HG02884 (cell line): ENCODE results near the gene SPEM1.
A peak's percentile ranks its signal among the peaks of the same experiment; 100 is the strongest.

Source experiments
- ATAC-seq: cut with Tn5 transposase; IDR thresholded peaks from one replicate; pipeline ENCODE4 v1.9.1; 2021; ENCODE audit warnings: mild to moderate bottlenecking, moderate library complexity; ENCODE audit not compliant: unreplicated experiment

SPEM1 gene

DNA sequence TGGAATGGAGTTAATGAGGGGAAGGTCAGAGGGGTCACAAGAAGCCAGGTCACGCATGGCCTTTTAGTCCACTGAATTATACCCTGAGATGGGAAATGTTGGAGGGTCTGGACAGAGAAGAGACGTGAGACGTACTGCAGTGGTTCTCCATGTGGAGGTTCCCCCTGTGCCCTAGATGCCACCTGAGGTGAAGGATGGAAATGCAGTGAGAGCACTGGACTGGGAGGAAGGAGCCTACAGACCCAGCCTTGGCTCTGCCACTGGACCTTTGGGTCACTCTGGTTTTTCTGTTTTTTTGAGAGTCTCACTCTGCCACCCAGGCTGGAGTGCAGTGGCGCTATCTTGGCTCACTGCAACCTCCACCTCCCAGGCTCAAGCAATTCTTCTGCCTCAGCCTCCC, 24.0 kb upstream of the SPEM1 start:
- ATAC-seq = no peak

DNA sequence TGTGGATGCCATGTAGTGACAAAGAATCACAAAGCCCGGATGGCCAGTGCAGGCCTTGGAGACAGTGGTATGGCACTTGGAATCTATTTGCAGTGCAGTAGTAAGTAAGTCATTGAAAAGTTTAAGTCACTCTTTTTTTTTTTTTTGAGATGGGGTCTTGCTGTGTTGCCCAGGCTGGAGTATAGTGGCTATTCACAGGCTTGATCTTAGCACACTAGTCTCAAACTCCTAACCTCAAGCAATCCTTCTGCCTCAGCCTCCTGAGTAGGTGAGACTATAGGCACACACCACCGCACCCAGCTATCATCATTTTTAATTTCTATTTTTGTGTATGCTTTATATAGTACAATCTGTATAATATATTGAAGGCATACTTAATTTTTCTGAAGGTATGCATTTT, 21.5 kb upstream of the SPEM1 start:
- ATAC-seq = no peak

DNA sequence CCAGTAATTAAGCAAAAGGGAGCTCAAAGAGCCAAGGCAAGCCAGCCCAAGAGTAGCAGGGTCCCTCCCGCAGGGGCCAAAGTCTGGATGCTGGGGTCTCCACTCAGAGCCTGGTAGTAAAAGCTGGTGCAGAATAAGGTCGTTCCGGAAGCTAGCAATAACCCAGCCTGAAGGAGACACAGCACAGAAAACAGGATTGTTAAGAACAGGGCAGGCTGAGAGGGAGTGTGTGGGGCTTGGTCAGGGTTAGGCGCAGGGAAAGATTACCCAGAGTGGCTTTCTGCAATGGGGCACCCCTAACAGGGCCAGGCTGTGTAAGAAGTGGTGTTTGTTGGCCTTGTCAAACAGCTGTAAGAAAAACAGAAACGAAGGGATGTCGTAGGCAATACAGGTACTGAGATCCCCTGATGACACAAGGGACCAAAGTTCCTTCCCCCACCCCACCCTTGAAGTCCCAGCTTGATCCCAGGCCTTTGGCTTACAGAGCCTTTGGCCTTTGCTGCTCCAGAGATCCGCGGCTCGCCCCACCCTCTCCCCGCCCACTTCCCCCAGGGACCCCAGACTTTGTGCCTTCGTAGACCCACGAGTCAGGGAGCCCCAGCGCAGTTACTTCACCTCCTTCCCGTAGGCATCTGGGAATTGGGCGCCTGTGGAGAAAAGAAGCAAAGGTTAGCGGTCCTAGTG, 16.9 kb upstream of the SPEM1 start:
- ATAC-seq = no peak

DNA sequence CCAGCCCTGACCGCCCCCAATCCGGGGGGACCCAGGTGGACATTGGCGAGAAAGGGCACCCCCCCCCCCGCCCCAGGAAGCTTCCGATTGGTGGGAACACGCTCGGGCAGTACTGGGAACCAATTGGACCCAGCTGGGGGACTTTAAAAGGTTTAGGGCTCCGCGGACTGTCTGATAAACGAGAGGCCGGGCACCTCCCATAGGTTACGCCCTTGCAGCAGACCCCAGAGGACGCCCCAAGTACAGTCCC, 16.5 kb upstream of the SPEM1 start:
- ATAC-seq = no peak

DNA sequence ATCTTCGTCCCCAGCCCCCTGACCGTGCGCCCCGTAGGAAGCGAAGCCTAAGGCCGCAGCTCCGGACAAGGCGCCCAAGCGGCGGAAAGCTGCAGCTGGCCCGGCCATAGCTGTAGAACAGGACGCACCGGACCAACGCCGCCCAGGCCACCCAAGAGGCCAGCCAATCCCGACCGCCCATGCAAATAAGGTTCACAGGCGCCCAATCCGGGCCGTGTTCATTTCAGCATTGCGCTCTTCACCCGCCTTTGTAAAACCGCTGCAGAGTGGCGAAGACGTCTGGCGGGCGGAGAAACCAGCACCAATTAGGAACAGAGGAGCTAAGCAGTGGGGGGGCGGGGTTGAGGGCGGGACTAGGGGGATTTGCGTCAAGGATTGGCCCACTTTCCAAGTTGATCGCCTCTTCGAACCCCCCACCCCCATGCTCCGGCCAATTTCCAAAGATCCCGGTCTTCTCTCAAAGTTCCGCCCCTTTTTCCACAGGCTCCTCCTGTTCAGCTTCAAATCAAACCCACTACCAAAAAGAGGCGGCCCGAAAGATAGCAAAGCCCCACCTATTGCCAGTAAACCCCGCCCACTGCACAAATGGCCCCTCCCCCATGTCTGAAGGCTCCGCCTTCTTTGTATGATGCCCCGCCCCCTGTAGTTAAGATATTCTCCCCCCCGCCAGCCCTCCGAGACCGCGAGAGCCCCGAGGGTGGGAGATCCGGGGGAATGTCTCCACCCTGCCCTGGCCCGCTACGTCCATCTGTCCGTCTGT, 16.0 kb upstream of the SPEM1 start, which contains the start of gene TMEM256:
Gene TMEM256 (minus strand): TSS at position 121 of the 760 bp plus-strand sequence. CDS start 13 bp downstream, at position 108.
- peak; percentile 91 for ATAC-seq

DNA sequence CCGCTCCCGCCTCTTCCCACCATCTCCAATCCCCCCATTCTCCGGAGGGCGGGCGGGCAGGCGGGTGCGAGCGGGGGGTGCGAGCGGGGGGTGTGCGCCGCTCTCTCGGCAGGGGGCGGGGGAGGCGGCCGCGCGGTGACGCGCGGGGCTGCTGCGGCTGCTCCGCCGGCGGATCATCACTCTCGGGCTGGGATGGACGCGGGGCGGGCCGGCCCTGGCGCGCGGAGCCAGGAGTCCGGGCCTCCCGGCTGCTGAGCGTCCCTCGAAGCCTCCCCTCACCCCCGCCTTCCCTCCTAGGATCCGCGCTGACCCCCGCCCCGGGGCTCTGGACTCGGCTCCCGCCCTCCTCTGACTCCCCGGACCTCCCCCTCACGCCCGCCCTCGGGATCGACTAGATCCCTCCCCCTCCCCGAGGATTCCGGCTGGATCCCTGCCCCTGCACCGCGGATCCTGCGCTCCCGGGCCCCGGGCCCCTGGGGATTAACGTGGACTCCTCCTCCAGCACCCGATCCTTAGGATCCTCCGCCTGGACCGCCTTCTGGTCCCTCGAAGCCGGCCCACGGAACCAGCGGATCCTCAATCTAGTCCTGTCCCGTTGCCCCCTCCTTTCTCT, 15.3 kb upstream of the SPEM1 start:
- ATAC-seq = no peak

DNA sequence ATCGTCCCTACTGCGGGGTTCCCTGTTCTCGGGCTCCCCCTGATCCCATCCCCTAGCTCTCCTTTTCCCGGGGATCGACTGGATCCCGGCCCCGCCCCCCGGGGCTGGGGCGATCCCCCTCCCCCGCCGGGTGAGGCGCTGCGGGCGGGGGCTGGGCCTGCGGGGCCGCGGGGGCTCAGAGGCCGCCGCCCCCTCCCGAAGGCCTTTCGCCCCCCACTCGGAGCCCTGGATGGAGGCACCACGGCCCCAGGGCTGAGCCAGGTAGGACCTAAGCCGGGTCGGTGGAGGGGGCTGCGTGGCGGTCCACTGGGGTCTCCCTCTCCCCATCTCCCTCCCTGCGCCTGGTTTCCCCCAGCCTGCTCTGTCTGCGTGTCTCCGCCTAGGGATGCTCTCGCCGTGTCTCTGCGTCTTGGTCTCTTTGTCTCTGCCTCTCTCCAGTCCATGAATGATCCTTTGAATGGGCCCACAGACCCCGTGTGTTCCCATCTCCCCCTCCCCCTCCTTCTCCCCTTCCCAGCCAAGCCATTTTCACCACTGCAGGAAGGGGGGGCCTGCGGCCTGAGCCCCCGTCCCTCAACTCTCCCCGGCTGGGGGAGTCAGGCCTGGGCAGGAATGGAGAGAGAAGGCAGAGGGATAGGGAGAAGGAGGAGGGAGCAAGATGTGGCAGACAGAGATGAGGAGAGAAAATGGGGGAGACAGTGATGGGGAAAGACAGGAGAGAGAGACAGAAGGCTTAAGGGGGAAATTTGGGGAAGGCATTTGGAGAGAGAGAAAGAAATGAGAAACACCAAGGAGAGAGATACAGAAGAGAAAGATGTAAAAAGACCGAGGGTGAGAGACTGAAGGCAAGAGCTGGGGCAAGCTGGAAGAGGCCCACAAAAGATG, 14.5 kb upstream of the SPEM1 start:
- no peak for ATAC-seq

DNA sequence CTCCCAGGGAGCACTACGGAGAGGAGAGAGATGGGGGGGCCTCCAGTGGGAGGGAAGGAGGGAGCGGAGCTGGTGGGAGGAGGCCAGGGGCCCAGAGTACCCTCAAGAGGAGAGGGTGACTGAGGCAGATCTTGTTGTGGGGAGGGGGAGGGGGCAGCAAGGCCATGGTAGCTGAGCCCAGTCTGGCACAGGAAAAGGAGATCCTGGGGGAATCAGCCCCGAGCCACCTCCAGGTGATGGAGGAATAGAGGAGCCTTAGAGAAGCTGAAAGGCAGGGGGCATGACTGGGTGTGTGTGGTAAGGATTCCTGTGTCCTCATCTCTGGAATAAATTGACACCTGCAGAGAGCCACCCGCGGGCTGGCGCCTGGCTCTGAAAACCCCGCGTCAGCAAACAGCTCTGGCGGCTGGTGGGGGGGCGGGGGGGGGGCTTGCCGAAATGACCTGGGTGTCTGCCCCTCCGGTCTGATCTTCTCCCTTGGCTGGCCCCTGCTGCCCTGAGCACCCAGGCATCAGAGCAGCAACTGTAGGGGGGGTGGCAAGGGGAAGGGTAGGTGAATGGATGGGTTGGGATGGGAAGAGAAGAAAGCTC, 13.8 kb upstream of the SPEM1 start:
- ATAC-seq = no peak

DNA sequence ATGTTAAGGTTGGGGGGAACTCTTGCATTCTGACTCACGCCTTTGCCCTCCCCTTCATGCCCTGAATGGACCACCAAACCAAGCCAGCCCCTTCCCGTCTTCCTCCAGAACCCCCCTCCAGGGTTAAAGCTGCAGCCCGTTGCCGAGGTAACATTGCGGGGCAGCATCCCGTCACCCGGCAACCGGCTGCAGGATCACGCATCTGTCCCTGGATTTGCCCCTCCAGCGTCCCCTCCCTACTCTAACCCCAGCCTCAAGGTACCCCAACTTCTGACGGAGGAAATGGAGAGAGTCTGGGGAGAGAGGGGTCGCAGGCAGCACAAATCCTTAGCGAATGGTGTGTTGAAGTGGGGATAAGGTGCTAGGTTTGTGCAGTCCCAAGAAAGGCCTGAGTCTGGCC, 13.0 kb upstream of the SPEM1 start:
- no peak for ATAC-seq

DNA sequence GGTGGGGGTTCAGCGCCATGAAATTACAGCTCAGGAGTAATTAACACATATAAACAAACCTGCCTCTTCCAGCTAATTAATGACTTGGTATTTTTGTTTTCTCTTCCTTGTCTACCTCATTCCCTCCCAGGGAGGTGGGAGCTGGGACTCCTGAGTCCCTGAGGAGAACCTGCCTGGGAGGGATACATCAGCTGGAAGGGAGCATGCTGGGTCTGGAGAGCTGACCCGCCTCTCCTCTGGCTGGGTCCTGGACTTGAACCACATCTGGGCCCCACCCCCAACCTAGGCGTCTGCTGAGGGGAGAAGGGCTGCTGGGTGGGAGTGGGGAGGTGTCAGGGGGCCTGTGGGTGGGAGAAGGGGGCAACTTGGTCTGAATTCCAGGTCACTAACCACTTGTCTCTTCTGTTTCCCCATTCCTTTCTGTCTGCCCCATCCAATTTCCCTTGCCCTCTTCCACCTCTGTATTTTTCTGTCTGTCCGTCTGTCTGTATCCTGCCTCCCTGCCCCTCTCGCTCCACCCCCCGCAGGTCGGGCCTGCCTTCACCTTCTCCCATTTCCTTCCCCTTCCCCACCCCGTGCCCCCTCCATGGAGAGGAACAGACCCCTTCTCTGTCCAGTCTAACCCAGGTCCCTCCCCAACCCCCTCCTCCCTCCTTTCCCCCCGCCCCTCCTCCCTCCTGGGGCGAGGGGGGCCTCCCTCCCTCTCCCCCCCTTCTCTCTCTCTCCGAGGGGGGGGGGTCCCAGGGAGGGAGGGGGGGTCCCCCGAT, 12.5 kb upstream of the SPEM1 start, which contains the start of gene NLGN2:
Gene NLGN2 (plus strand): TSS at position 361 of the 767 bp plus-strand sequence. CDS start 411 bp downstream, outside the sequence.
- no peak for ATAC-seq

DNA sequence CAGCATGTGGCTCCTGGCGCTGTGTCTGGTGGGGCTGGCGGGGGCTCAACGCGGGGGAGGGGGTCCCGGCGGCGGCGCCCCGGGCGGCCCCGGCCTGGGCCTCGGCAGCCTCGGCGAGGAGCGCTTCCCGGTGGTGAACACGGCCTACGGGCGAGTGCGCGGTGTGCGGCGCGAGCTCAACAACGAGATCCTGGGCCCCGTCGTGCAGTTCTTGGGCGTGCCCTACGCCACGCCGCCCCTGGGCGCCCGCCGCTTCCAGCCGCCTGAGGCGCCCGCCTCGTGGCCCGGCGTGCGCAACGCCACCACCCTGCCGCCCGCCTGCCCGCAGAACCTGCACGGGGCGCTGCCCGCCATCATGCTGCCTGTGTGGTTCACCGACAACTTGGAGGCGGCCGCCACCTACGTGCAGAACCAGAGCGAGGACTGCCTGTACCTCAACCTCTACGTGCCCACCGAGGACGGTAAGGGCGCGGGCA, 11.8 kb upstream of the SPEM1 start:
- no peak for ATAC-seq

DNA sequence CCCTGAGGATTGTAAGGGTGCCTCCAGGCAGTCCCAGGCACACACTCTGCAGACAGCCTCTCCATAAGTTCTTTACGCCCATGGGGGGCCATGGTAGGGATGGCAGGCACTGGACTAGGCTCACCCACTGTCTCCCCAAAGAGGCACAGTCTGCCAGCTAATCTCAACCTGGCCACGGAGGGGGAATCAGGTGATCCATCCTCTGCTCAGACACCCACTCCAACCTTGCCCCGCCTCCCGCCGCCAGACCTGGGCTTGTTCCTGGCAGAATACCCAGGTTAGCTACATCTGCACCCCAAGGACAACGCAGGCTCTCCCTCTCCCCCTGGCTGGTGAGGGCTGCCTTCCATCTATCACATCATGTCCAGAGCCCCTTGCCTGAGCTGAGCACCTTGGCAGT, 11.3 kb upstream of the SPEM1 start:
- ATAC-seq = no peak

DNA sequence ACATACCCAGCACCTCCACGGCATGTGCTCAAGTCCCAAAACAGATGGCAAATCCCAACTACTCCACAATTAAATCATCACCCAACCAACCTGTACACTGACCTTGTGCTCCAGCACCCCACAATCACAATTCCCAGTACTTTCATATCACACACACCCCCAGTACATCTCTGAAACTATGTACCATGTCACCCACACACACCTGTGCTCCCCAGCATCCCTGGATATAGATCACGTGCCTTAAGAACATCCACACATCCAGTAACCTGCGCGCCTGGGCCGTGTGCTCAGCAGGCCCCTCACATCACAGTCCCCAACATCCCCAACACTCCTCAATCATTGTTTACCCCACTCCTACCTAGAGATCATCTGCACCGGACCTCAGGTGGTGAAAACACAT, 10.4 kb upstream of the SPEM1 start:
- ATAC-seq = no peak

DNA sequence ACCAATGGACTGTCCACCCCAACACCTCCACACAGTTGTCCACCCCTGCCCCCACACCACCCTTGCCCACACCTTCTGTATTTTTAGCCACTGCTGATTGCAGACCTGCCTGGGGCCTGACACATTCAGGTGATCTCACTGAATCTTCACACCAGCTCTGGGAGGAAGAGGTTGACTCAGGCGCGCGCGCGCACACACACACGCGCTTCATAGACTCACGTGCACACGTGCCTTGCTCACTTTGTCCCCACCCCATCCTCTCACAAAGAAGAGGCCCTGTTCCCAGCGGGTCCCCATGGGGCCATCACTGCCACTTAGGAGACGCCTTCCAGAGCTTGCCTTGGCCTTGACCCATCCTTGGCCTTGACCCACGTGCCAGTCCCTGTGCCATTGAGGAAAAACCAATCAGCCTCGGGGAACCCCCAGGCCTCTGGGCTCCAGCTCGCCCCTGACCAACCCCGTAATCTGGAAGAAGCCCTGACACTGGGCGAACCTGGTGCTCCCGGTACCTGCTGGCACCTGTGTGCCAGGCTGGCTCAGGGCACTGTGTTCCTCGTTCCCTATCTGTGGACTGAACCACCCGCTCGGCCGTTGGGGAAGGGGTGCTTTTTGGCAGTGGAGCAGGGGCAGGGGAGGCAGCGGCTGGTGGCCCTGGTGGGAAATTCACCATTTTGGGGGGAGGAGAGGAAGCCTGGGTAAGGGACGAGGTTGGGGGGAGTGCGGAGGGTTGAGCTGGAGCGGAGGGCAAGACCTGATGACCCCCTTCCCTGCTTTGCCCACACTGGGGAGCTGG, 9.3 kb upstream of the SPEM1 start:
- no peak for ATAC-seq

DNA sequence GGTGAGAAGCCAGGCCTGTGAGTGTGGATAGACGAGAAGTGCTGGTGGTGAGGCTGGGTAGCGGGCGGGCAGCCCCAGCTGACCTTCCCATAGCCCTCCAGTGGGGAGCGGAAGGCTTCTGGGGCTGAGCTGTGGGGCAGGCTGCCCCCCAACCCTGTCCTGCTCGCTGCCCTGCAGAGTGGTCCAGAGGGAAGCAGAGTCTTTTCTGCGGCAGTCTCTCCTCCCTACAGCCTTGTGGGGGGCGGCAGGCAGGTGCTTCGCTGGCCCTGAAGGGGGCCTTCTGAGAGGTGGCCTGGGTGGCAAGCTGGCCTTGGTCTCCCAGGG, 8.7 kb upstream of the SPEM1 start:
- ATAC-seq = no peak

DNA sequence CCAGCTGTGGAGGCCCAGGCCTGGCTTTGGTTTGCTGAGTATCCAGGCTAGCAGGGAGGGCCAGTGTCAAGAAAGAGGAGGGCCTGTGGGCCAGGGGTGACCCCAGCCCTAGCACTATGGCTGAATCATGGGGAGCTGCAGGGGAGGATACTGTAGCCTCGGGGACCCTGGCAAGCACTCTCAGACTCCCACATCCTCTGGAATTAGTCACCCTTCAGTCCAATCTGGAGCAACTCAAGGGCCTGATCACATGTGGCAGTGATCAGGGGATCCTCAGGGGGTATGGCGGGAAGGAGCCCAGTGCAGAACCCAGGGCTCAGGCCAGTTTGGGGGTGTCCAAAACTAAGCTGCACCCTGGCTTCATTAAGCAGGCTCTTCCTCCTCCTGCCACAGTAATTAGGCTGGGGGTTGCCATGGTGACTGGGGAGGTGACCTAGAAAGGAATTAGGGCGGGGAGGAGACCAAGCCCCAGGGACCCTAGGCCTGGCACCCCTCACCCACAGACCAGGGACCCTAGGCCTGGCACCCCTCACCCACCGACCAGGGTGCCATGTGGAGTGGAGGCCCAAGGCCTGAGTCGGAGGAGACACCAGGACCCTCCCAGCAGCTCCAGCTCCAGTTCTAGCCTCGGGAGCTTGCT, 6.7 kb upstream of the SPEM1 start:
- ATAC-seq = no peak

DNA sequence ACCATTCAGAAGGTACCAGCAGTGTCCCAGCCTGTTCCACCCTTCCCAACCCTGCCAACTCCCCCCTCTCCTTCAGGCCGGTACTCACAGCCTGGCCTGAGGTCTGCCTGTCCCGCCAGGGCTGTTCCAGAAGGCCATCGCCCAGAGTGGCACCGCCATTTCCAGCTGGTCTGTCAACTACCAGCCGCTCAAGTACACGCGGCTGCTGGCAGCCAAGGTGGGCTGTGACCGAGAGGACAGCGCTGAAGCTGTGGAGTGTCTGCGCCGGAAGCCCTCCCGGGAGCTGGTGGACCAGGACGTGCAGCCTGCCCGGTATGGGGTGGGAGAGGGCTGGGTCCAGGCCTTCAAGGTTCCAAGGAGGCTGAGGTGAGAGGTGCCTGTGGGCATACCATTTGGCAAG, 5.3 kb upstream of the SPEM1 start:
- no peak for ATAC-seq

DNA sequence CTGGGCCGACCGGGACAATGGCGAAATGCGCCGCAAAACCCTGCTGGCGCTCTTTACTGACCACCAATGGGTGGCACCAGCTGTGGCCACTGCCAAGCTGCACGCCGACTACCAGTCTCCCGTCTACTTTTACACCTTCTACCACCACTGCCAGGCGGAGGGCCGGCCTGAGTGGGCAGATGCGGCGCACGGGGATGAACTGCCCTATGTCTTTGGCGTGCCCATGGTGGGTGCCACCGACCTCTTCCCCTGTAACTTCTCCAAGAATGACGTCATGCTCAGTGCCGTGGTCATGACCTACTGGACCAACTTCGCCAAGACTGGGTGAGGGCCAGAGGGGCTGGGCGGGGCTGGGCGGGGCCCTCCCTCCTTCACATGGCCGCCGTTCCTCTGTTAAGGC, 4.3 kb upstream of the SPEM1 start:
- no peak for ATAC-seq

DNA sequence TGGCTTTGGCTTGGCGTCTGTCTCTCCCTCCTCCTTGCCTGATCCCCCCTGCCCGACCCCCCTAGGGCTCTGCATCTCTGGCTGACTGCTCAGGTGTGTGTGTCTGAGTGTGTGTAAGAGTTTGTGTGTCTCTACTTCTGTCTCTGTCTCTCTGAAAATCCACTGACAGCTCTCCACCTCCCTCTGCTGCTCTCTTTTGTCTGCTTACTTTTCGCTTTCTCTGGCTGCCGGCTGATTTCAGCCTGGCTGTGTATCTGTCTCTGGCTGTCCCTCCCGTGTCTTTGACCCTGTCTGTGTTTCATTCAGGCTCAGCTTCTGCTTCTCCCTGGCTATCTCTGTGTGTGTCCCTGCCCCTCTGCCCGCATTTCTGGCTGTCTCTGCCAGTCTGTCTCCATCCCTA, 3.8 kb upstream of the SPEM1 start:
- ATAC-seq = no peak
